ENCODE results near the gene TELO2. TPM values are rescaled to one million over a fixed set of nuclear protein-coding genes. Genes with fewer than 3 reads are reported as not detected.

TELO2 gene
- total RNA-seq, 1 donor from 2014 or later = 17.7 TPM

GRCh38 chr16:1498899-1499676, 5.9 kb downstream of the TELO2 start:
- Histone ChIP-seq H3K27me3 (ENCODE audit: low read depth) (no peaks in the 10 kb centered on the region), H3K27ac (replicated peaks) (no peak overlapping the region), H3K36me3 (peaks cover 86% of the 10 kb centered on the region), H3K4me1 (peaks cover 20% of the 10 kb centered on the region), H3K9me3 (replicated peaks) (no peaks in the 10 kb centered on the region), H3K4me3 (no peak overlapping the region)
- intact Hi-C loops (cut with micrococcal nuclease) = loop anchor here (10.0 kb wide), 1 partner anchor 66 kb away; no protein-coding TSS in a partner anchor
- no peak for DNase-seq
- no peak for TF ChIP-seq CTCF (IDR thresholded peaks at IDR 0.05; ENCODE audit: borderline replicate concordance)

- Histone ChIP-seq H3K27me3 (ENCODE audit: low read depth) (no peaks in the 10 kb centered on the region), H3K4me1 (peaks cover 12% of the 10 kb centered on the region), H3K27ac (replicated peaks) (no peak overlapping the region), H3K9me3 (replicated peaks) (no peaks in the 10 kb centered on the region), H3K36me3 (peaks cover 87% of the 10 kb centered on the region), H3K4me3 (no peak overlapping the region)
- DNase-seq = no peak
- TF ChIP-seq CTCF (IDR thresholded peaks at IDR 0.05; ENCODE audit: borderline replicate concordance) = no peak
- intact Hi-C loops (cut with micrococcal nuclease) = loop anchor here (10.0 kb wide), 1 partner anchor 65 kb away; no protein-coding TSS in a partner anchor
Measured at GRCh38 chr16:1499756-1500464, 6.8 kb downstream of the TELO2 start.

GRCh38 chr16:1500465-1501150, 7.4 kb downstream of the TELO2 start:
- TF ChIP-seq CTCF (IDR thresholded peaks at IDR 0.05; ENCODE audit: borderline replicate concordance) = no peak
- intact Hi-C loops (cut with micrococcal nuclease) = no loop called here
- H3K36me3 ChIP-seq = peaks cover 81% of the 10 kb centered on the region
- H3K27me3 ChIP-seq (ENCODE audit: low read depth) = no peaks in the 10 kb centered on the region
- no peak for DNase-seq
- H3K4me3 ChIP-seq = no peak overlapping the region
- peaks cover 5% of the 10 kb centered on the region for H3K4me1 ChIP-seq
- H3K9me3 ChIP-seq (replicated peaks) = no peaks in the 10 kb centered on the region
- H3K27ac ChIP-seq (replicated peaks) = no peak overlapping the region

GRCh38 chr16:1501630-1502029, 8.5 kb downstream of the TELO2 start:
- intact Hi-C loops (cut with micrococcal nuclease) = no loop called here
- H3K27me3 ChIP-seq (ENCODE audit: low read depth) = no peaks in the 10 kb centered on the region
- DNase-seq = no peak

More at GRCh38 chr16:1501630-1502029, 8.5 kb downstream of the TELO2 start:
- H3K36me3 ChIP-seq = peaks cover 81% of the 10 kb centered on the region
- no peak overlapping the region for H3K27ac ChIP-seq (replicated peaks)
- no peaks in the 10 kb centered on the region for H3K9me3 ChIP-seq (replicated peaks)
- H3K4me3 ChIP-seq = no peak overlapping the region
- H3K4me1 ChIP-seq = no peaks in the 10 kb centered on the region
- no peak for TF ChIP-seq CTCF (IDR thresholded peaks at IDR 0.05; ENCODE audit: borderline replicate concordance)

Measured in left ventricle myocardium inferior (tissue), 1 donor.